ENCODE results near the gene CIAO3.
A peak's percentile ranks its signal among the peaks of the same experiment; 100 is the strongest.
"Not testable (repeated sequence)": the region's sequence is repeated elsewhere in the genome, so short reads cannot be mapped to it uniquely, and the experiment has no call there.

Gene CIAO3

GRCh38 chr16:692356-693108 lies 48.3 kb downstream of the CIAO3 start:
- DNase-seq (ENCODE audit: low spot score) = no peak

GRCh38 chr16:691242-691641 lies 49.6 kb downstream of the CIAO3 start:
- not testable (repeated sequence) for DNase-seq (ENCODE audit: low spot score)

GRCh38 chr16:689175-689897 lies 51.5 kb downstream of the CIAO3 start:
- no peak for DNase-seq (ENCODE audit: low spot score)

- no peak for DNase-seq (ENCODE audit: low spot score)
Measured at GRCh38 chr16:687499-687898, 53.3 kb downstream of the CIAO3 start.

GRCh38 chr16:686459-687260 lies 54.1 kb downstream of the CIAO3 start:
- no peak for DNase-seq (ENCODE audit: low spot score)

- DNase-seq (ENCODE audit: low spot score) = peak; percentile 63
Measured at GRCh38 chr16:685967-686366, 54.8 kb downstream of the CIAO3 start.

GRCh38 chr16:684961-685696 lies 55.7 kb downstream of the CIAO3 start:
- DNase-seq (ENCODE audit: low spot score) = peak; percentile 88

- DNase-seq (ENCODE audit: low spot score) = peak; percentile 95
Measured at GRCh38 chr16:684071-684794, 56.6 kb downstream of the CIAO3 start, which contains the start of gene JMJD8. JMJD8 (minus strand) TSS chr16:684334; CDS start chr16:684319, 15 bp downstream.

GRCh38 chr16:683396-684070 lies 57.3 kb downstream of the CIAO3 start:
- DNase-seq (ENCODE audit: low spot score) = no peak

GRCh38 chr16:682493-683395 lies 58.1 kb downstream of the CIAO3 start:
- DNase-seq (ENCODE audit: low spot score) = no peak

GRCh38 chr16:681746-682427 lies 58.9 kb downstream of the CIAO3 start:
- DNase-seq (ENCODE audit: low spot score) = no peak

GRCh38 chr16:680967-681745 lies 59.6 kb downstream of the CIAO3 start:
- peak; percentile 54 for DNase-seq (ENCODE audit: low spot score)

- no peak for DNase-seq (ENCODE audit: low spot score)
Measured at GRCh38 chr16:680625-680945, 60.2 kb downstream of the CIAO3 start.

- peak; percentile 82 for DNase-seq (ENCODE audit: low spot score)
Measured at GRCh38 chr16:679814-680624, 60.8 kb downstream of the CIAO3 start, which contains the start of gene STUB1. STUB1 (plus strand) TSS chr16:680410; CDS start chr16:680526, 116 bp downstream.
